GM21423 (cell line): ENCODE measurements around the gene RBM44.
"Not testable (repeated sequence)": the region's sequence is repeated elsewhere in the genome, so short reads cannot be mapped to it uniquely, and the experiment has no call there.

Experiments
- ATAC-seq: cut with Tn5 transposase; IDR thresholded peaks from one replicate; pipeline ENCODE4 v1.9.1; 2021; ENCODE audit warnings: mild to moderate bottlenecking, moderate library complexity; ENCODE audit not compliant: unreplicated experiment

The RBM44 gene

GRCh38 chr2:237857791-237858190 lies 59.2 kb downstream of the RBM44 start:
- no peak for ATAC-seq

GRCh38 chr2:237858294-237859081 lies 59.9 kb downstream of the RBM44 start:
- ATAC-seq = no peak

DNA sequence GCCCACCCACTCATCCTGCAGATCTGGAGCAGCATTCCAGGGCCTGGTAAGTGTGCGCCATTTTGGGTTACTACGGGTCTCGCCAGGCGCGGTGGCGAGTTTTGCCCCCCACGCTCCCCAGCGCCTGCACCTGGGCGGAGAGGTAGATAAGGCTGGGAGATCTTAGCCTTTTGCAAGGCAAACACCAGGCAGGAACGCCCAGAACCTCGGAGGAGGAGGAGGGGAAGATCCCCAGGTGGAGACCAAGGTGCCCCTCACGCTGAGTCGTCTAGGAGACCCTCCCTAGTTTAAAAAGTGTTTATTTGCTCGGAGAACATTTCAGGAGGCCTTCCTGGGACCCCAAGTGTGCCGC lies 60.5 kb downstream of the RBM44 start:
- ATAC-seq = no peak

- ATAC-seq = no peak
These were observed 61.1 kb downstream of the RBM44 start, which contains the start of gene RAMP1 for GRCh38 chr2:237859533-237860272. TSS of gene RAMP1 (plus strand) at chr2:237859623. CDS start at chr2:237859676, 53 bp downstream.

DNA sequence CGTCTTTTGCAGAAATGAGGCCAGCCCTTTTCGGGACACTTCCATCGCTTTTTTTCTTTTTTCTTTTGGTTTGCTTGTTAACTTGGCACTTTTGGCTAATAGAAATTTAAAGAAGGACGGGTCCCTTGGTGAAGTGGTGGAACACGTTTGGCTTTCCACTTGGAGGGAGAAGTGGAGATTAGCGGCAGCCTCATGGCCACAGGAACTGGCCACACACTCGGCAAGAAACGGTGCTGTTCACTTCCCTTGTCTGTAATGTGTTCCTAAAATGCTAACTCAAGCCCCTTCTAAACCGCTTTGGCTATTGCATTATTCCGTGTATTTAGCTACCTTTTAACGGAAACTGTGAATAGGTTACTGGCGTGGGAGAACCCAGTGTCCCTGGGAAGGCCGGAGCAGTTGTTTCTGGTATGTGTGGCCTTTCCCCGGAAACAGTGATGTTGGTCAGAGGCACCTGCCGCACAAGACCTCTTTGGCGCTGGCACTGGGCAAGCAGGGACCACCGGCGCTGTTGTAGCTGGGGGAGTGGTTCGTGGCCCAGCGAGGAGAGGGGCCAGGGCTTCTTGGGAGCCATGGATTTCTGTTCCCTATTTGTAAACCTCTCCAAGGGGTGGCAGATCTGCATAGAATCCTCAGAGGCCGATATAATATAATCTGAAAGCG lies 61.8 kb downstream of the RBM44 start:
- no peak for ATAC-seq

- no peak for ATAC-seq
These were observed 63.4 kb downstream of the RBM44 start for GRCh38 chr2:237861875-237862527.

- no peak for ATAC-seq
These were observed 63.9 kb downstream of the RBM44 start for GRCh38 chr2:237862528-237862895.

GRCh38 chr2:237863102-237863511 lies 64.5 kb downstream of the RBM44 start:
- no peak for ATAC-seq

DNA sequence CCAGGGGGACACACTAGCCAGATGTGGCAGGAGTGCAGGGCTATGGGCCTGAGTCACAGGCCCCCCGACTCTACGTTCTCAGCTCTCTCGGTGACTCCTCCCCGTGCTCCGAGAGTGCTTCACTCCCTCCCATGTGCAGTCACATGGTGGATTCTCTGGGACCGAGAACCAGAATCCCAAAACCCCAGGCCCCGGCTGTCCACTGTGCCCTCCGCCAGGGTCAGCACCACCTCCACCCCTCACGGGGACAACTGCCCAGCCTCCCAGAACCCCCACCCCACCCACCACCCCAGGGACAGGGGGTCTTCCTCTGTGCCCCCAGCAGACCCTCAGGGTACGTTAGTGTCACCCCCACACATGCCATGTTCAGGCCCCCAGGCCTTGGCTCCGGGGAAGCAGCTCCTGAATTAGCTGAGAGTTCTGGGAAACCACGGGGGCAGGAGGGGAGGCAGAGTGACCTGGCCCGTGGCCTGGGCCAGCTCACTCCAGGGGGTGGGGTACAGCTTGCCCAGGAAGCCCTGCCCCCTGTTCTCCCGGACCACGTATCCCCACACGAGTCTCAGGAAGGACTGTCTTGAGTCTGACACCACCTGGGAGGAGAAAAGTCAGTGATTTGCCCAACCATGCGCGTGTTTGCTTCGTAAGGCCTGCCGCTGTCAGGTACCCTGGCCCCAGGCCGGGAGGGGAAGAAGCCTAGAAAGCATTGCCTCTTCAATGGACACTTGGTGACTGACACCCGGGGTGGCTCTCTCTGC lies 65.3 kb downstream of the RBM44 start:
- no peak for ATAC-seq

- ATAC-seq = no peak
These were observed 65.9 kb downstream of the RBM44 start for GRCh38 chr2:237864444-237864931.

DNA sequence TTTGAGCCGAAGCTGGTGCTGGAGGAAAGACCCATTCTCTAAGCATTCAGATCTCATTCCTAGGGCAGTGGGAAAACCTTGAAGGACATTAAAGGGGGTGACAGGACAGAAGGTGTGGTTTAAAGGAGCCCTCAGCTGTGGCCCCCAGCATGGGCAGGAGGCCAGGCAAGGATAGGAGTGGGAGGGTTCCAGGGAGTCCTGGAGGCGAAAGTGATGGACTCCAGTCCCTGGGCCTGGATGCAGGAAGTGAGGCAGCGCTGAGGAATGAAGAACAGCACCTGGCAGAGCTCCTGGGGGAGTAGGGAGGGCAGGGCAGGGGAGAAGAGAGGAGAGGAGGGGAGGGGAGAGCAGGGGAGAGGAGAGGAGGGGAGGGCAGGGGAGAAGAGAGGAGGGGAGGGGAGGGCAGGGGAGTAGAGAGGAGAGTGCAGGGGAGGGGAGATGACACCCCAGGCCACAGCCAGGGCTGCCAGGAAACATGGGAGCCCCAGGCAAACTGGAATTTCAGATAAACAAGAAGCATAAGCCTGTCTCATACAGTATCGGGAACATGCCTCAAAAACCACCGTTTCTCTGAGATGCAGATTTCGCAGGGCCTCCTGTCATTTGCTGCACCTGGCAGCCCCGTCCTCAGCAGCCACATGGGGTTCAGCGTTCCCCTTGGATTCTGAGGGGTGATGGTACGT lies 66.5 kb downstream of the RBM44 start:
- no peak for ATAC-seq

- no peak for ATAC-seq
These were observed 67.1 kb downstream of the RBM44 start for GRCh38 chr2:237865623-237866041.

DNA sequence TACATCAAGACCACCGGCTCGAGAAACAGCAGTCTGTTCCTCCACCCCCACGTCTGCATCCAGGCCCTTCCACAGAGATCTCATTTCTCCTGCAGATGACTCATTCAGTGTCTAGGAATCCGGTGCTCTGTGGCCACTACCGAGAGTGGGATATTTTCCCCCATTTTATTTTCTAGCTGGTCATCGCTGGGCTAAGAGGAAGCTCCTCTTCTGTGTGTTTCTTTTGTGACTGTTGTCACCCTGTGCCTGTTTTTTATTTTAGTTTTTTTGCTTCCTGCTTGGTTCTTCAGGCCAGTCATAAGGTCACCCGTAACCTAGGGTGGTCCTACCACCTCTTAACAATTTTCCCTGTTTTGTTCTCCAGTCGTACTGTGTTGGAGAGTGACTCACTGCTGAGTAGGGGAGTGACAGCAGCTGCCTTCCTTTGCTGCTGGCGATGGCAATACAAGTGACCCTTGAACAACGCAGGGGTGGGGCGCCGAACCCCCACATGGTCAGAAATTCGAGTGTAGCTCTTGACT lies 67.6 kb downstream of the RBM44 start:
- no peak for ATAC-seq

DNA sequence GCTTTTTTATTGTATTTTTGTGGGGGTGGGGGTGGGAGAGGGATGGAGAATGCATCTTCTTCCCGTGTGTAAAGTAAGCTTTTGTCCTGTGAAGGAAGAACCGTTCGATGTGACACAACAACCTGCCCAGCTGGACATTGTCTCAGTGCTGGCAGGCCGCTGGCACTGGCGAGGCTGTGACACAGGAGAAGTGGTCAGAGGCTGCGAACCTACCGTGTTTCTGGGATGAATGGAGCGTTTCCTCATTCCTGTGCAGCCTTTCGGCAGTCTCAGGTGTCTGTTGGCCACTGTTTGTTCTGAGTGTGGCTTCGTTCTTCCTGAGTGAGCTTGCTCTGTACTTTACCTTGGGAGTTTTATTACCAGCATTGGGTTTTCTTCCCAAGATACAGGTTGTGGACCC lies 68.9 kb downstream of the RBM44 start:
- no peak for ATAC-seq

DNA sequence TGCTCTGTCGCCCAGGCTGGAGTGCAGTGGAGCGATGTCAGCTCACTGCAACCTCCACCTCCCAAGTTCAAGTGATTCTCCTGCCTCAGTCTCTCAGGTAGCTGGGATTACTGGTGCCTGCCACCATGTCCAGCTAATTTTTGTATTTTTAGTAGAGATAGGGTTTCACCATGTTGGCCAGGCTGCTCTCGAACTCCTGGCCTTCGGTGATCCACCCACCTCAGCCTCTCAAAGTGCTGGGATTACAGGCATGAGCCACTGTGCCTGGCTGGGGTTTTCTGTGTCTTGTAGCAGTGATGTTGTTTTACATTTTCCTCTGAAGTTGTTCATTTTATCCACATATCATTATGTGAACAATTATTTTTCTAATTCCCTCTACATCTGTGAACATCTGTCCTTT lies 69.5 kb downstream of the RBM44 start:
- ATAC-seq = not testable (repeated sequence)

GRCh38 chr2:237868631-237869342 lies 70.2 kb downstream of the RBM44 start:
- ATAC-seq = no peak

DNA sequence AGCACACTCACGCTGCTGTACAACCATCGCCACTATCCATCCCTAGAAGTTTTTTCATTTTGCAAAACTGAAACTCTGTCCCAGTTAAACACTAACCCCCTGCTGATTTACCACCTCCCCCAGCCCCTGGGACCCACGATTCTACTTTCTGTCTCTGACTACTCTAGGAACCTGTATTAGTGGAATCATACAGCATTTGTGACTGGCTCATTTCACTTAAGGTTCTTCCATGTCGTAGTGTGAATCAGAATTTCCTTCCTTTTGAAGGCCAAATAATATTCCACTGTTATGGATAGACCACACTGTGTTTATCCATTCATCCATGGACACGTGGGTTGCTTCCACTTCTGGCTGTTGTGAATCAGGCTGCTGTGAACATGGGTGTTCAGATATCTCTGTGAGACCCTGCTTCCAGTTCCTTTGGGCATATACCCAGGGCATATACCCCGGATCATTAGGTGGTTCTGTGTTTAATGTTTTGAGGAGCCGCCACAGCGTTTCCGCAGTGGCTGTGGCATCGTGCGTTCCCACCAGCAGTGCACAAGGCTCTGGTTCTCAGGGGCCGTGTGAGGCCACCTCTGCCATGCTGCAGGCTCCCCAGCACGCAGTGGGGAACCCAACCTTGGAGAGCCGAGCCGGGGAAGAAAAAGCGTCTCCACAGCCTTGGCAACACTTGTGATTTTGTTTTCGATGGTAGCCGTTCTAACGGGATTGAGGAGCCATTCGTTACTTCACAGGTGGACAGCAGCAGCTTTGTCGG lies 70.9 kb downstream of the RBM44 start:
- no peak for ATAC-seq

- no peak for ATAC-seq
These were observed 71.5 kb downstream of the RBM44 start for GRCh38 chr2:237870126-237870525.
